Measurements from ENCODE around the gene RNF144A. TPM values are rescaled to one million over a fixed set of nuclear protein-coding genes. Genes with fewer than 3 reads are reported as not detected.

Gene RNF144A
- total and polyA plus RNA-seq, 2 experiments from 2014 or later, result 2.8 to 14.7 TPM

DNA sequence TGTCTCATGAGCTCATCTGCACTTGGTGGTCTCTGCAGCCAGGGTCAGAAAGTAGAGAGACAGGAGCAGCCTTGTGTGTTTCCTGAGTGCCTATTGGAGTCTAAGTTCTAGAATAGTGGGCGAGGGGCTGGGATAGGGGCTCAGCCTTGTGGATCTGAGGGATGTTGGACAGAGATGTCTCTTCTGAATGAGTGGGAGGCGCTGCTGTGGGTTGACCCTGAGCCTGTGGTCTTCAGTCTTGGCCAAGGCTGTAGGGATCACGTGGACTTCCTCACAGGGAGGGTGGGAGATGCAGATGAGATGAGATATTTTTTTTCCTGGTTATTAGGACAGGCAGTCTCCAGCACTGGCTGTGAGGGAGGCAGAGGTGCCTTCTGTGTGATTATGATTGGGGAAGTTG, 61.8 kb downstream of the RNF144A start (continued):
- TF ChIP-seq, protein P1, sequence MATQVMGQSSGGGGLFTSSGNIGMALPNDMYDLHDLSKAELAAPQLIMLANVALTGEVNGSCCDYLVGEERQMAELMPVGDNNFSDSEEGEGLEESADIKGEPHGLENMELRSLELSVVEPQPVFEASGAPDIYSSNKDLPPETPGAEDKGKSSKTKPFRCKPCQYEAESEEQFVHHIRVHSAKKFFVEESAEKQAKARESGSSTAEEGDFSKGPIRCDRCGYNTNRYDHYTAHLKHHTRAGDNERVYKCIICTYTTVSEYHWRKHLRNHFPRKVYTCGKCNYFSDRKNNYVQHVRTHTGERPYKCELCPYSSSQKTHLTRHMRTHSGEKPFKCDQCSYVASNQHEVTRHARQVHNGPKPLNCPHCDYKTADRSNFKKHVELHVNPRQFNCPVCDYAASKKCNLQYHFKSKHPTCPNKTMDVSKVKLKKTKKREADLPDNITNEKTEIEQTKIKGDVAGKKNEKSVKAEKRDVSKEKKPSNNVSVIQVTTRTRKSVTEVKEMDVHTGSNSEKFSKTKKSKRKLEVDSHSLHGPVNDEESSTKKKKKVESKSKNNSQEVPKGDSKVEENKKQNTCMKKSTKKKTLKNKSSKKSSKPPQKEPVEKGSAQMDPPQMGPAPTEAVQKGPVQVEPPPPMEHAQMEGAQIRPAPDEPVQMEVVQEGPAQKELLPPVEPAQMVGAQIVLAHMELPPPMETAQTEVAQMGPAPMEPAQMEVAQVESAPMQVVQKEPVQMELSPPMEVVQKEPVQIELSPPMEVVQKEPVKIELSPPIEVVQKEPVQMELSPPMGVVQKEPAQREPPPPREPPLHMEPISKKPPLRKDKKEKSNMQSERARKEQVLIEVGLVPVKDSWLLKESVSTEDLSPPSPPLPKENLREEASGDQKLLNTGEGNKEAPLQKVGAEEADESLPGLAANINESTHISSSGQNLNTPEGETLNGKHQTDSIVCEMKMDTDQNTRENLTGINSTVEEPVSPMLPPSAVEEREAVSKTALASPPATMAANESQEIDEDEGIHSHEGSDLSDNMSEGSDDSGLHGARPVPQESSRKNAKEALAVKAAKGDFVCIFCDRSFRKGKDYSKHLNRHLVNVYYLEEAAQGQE (IDR thresholded peaks at IDR 0.05; ENCODE audit: unreplicated experiment), result no peak
- TF ChIP-seq, protein P2, sequence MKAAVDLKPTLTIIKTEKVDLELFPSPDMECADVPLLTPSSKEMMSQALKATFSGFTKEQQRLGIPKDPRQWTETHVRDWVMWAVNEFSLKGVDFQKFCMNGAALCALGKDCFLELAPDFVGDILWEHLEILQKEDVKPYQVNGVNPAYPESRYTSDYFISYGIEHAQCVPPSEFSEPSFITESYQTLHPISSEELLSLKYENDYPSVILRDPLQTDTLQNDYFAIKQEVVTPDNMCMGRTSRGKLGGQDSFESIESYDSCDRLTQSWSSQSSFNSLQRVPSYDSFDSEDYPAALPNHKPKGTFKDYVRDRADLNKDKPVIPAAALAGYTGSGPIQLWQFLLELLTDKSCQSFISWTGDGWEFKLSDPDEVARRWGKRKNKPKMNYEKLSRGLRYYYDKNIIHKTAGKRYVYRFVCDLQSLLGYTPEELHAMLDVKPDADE (IDR thresholded peaks at IDR 0.05), result no peak
- TF ChIP-seq JUNB (IDR thresholded peaks at IDR 0.05; ENCODE audit: unreplicated experiment) (no peak), NANOG (IDR thresholded peaks at IDR 0.05; ENCODE audit: borderline replicate concordance) (no peak), EZH2phosphoT487 (IDR thresholded peaks at IDR 0.05; ENCODE audit: unreplicated experiment) (no peak), ZNF331 (CRISPR knock-in tag; IDR thresholded peaks at IDR 0.05; ENCODE audit: low read depth) (no peak), EZH2 (IDR thresholded peaks at IDR 0.05; ENCODE audit: low read depth, unreplicated experiment) (no peak)
- TF ChIP-seq, protein P3, sequence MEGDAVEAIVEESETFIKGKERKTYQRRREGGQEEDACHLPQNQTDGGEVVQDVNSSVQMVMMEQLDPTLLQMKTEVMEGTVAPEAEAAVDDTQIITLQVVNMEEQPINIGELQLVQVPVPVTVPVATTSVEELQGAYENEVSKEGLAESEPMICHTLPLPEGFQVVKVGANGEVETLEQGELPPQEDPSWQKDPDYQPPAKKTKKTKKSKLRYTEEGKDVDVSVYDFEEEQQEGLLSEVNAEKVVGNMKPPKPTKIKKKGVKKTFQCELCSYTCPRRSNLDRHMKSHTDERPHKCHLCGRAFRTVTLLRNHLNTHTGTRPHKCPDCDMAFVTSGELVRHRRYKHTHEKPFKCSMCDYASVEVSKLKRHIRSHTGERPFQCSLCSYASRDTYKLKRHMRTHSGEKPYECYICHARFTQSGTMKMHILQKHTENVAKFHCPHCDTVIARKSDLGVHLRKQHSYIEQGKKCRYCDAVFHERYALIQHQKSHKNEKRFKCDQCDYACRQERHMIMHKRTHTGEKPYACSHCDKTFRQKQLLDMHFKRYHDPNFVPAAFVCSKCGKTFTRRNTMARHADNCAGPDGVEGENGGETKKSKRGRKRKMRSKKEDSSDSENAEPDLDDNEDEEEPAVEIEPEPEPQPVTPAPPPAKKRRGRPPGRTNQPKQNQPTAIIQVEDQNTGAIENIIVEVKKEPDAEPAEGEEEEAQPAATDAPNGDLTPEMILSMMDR (conservative IDR thresholded peaks at IDR 0.05; ENCODE audit: low read depth in 2 of 2), result no peak

DNA sequence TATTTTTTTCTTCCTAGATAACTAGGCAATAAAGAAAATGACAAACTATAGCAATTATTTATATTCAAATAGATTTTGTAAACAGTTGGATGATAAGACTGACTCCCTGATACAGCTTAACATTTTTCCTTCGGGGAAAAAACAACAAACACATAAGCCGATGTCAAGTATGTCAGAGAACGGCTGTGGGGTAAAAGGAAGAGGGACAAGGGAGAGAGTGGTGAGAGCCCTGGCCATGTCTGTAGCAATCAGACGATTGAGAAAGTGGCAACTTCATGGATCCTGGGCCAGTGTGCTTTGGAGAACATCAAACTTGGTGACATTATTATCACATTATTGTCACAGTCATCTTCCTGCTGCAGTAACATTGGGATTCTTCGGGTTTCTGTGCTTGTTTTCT, 65.2 kb downstream of the RNF144A start:
- DNase-seq (ENCODE audit: low spot score) (no peak), ATAC-seq (no peak)
- no peaks in the 10 kb centered on the region for H3F3A ChIP-seq (replicated peaks; ENCODE audit: low read depth)
- no peak overlapping the region for H3K4me3 ChIP-seq
- H2AFZ ChIP-seq, result no peak overlapping the region
- H3K36me3 ChIP-seq (ENCODE audit: insufficient read depth), result no peaks in the 10 kb centered on the region
- Mint-ChIP-seq H3K4me3 (no peak overlapping the region), H3K27me3 (ENCODE audit: insufficient read depth, low read depth, poor library complexity) (peaks cover 5% of the 10 kb centered on the region), H3K36me3 (ENCODE audit: low read depth) (peaks cover 32% of the 10 kb centered on the region), H3K4me1 (peaks cover 32% of the 10 kb centered on the region), H3K9me3 (peaks cover 28% of the 10 kb centered on the region), H3K27ac (no peak overlapping the region)
- H3K9me2 ChIP-seq (ENCODE audit: insufficient read depth), result no peaks in the 10 kb centered on the region
- H3K27me3 ChIP-seq (ENCODE audit: insufficient read depth), result no peaks in the 10 kb centered on the region
- H4K20me1 ChIP-seq (replicated peaks; ENCODE audit: insufficient read depth), result no peaks in the 10 kb centered on the region
- H3K4me2 ChIP-seq, result no peak overlapping the region
- no peak overlapping the region for H3K27ac ChIP-seq (ENCODE audit: low read depth)
- H3K4me1 ChIP-seq (ENCODE audit: insufficient read depth), result 0 out of 2 replicates have a peak, but pooled peaks cover 7% of the 10 kb centered on the region
- H3K79me2 ChIP-seq (replicated peaks; ENCODE audit: insufficient read depth), result no peaks in the 10 kb centered on the region
- TF ChIP-seq ZNF331 (CRISPR knock-in tag; IDR thresholded peaks at IDR 0.05; ENCODE audit: low read depth), result no peak
- TF ChIP-seq, protein P4, sequence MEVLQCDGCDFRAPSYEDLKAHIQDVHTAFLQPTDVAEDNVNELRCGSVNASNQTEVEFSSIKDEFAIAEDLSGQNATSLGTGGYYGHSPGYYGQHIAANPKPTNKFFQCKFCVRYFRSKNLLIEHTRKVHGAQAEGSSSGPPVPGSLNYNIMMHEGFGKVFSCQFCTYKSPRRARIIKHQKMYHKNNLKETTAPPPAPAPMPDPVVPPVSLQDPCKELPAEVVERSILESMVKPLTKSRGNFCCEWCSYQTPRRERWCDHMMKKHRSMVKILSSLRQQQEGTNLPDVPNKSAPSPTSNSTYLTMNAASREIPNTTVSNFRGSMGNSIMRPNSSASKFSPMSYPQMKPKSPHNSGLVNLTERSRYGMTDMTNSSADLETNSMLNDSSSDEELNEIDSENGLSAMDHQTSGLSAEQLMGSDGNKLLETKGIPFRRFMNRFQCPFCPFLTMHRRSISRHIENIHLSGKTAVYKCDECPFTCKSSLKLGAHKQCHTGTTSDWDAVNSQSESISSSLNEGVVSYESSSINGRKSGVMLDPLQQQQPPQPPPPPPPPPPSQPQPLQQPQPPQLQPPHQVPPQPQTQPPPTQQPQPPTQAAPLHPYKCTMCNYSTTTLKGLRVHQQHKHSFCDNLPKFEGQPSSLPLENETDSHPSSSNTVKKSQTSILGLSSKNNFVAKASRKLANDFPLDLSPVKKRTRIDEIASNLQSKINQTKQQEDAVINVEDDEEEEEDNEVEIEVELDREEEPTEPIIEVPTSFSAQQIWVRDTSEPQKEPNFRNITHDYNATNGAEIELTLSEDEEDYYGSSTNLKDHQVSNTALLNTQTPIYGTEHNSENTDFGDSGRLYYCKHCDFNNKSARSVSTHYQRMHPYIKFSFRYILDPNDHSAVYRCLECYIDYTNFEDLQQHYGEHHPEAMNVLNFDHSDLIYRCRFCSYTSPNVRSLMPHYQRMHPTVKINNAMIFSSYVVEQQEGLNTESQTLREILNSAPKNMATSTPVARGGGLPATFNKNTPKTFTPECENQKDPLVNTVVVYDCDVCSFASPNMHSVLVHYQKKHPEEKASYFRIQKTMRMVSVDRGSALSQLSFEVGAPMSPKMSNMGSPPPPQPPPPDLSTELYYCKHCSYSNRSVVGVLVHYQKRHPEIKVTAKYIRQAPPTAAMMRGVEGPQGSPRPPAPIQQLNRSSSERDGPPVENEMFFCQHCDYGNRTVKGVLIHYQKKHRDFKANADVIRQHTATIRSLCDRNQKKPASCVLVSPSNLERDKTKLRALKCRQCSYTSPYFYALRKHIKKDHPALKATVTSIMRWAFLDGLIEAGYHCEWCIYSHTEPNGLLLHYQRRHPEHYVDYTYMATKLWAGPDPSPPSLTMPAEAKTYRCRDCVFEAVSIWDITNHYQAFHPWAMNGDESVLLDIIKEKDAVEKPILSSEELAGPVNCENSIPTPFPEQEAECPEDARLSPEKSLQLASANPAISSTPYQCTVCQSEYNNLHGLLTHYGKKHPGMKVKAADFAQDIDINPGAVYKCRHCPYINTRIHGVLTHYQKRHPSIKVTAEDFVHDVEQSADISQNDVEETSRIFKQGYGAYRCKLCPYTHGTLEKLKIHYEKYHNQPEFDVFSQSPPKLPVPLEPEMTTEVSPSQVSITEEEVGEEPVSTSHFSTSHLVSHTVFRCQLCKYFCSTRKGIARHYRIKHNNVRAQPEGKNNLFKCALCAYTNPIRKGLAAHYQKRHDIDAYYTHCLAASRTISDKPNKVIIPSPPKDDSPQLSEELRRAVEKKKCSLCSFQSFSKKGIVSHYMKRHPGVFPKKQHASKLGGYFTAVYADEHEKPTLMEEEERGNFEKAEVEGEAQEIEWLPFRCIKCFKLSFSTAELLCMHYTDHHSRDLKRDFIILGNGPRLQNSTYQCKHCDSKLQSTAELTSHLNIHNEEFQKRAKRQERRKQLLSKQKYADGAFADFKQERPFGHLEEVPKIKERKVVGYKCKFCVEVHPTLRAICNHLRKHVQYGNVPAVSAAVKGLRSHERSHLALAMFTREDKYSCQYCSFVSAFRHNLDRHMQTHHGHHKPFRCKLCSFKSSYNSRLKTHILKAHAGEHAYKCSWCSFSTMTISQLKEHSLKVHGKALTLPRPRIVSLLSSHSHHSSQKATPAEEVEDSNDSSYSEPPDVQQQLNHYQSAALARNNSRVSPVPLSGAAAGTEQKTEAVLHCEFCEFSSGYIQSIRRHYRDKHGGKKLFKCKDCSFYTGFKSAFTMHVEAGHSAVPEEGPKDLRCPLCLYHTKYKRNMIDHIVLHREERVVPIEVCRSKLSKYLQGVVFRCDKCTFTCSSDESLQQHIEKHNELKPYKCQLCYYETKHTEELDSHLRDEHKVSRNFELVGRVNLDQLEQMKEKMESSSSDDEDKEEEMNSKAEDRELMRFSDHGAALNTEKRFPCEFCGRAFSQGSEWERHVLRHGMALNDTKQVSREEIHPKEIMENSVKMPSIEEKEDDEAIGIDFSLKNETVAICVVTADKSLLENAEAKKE (CRISPR knock-in tag; IDR thresholded peaks at IDR 0.05), result no peak
- no peak for TF ChIP-seq EZH2phosphoT487 (IDR thresholded peaks at IDR 0.05; ENCODE audit: unreplicated experiment)
- TF ChIP-seq EZH2 (IDR thresholded peaks at IDR 0.05; ENCODE audit: low read depth, unreplicated experiment), result no peak
- TF ChIP-seq NANOG (IDR thresholded peaks at IDR 0.05; ENCODE audit: borderline replicate concordance), result no peak
